GM19452 (cell line): ENCODE results near the gene RCAN1.
"Not testable (repeated sequence)": the region's sequence is repeated elsewhere in the genome, so short reads cannot be mapped to it uniquely, and the experiment has no call there.

Source experiments
- ATAC-seq: cut with Tn5 transposase; IDR thresholded peaks from one replicate; pipeline ENCODE4 v1.9.1; 2021; ENCODE audit not compliant: unreplicated experiment

Gene RCAN1

GRCh38 chr21:34621434-34622350 lies 6.8 kb upstream of the RCAN1 start:
- ATAC-seq: no peak

- ATAC-seq: no peak
Observed at GRCh38 chr21:34619841-34620665, 5.1 kb upstream of the RCAN1 start.

GRCh38 chr21:34618941-34619340 lies 4.0 kb upstream of the RCAN1 start:
- ATAC-seq: no peak

- ATAC-seq: no peak
Observed at GRCh38 chr21:34617753-34618339, 2.9 kb upstream of the RCAN1 start.

GRCh38 chr21:34615487-34615814 lies 538 bp upstream of the RCAN1 start:
- ATAC-seq: no peak

- ATAC-seq: no peak
Observed at GRCh38 chr21:34613679-34614627, 960 bp downstream of the RCAN1 start.

- ATAC-seq: no peak
Observed at GRCh38 chr21:34612557-34612956, 2.4 kb downstream of the RCAN1 start.

GRCh38 chr21:34612056-34612455 lies 2.9 kb downstream of the RCAN1 start:
- ATAC-seq: no peak

GRCh38 chr21:34611528-34611927 lies 3.4 kb downstream of the RCAN1 start:
- no peak for ATAC-seq

GRCh38 chr21:34609933-34610549 lies 4.9 kb downstream of the RCAN1 start:
- ATAC-seq: no peak

- no peak for ATAC-seq
Observed at GRCh38 chr21:34609244-34609932, 5.5 kb downstream of the RCAN1 start.

GRCh38 chr21:34607376-34607775 lies 7.5 kb downstream of the RCAN1 start:
- not testable (repeated sequence) for ATAC-seq

GRCh38 chr21:34606621-34607020 lies 8.3 kb downstream of the RCAN1 start:
- ATAC-seq: no peak

GRCh38 chr21:34606051-34606450 lies 8.9 kb downstream of the RCAN1 start:
- ATAC-seq: no peak

- not testable (repeated sequence) for ATAC-seq
Observed at GRCh38 chr21:34604956-34605355, 10.0 kb downstream of the RCAN1 start.

- no peak for ATAC-seq
Observed at GRCh38 chr21:34604556-34604955, 10.4 kb downstream of the RCAN1 start.

- ATAC-seq: no peak
Observed at GRCh38 chr21:34603710-34604057, 11.2 kb downstream of the RCAN1 start.

GRCh38 chr21:34603002-34603709 lies 11.8 kb downstream of the RCAN1 start:
- ATAC-seq: no peak

GRCh38 chr21:34602061-34602460 lies 12.9 kb downstream of the RCAN1 start:
- no peak for ATAC-seq
